Lung (tissue), 12 donors: ENCODE measurements around the gene MPPED1. TPM values are rescaled to one million over a fixed set of nuclear protein-coding genes. Genes with fewer than 3 reads are reported as not detected.

Experiments used
- ATAC-seq: fragments of 200-7000 bp; cut with Tn5 transposase; one replicate; pipeline ENCODE4 v1.9.1; 2020; ENCODE audit warnings: moderate number of reproducible peaks; ENCODE audit not compliant: insufficient read depth, low FRiP score
- DNase-seq, 3 donors: peaks; one replicate each; pipeline ENCODE4 v3.0.0-alpha.2; 2013 to 2017
- H3K27ac ChIP-seq, 2 donors: one replicate each; pipeline ENCODE4 v1.5.1; 2013; ENCODE audit warnings: mild to moderate bottlenecking in 2 of 2, moderate library complexity in 2 of 2, control low read depth in 1 of 2, inconsistent platforms in 1 of 2, low read depth in 1 of 2, low read length in 1 of 2
- H3K27me3 ChIP-seq, 3 donors: one replicate each; pipeline ENCODE4 v1.5.1; 2013; ENCODE audit warnings: low read length in 2 of 3; ENCODE audit not compliant: control insufficient read depth in 3 of 3, insufficient read depth in 3 of 3
- H3K36me3 ChIP-seq, 4 donors: one replicate each; pipeline ENCODE4 v1.5.1; 2013; ENCODE audit warnings: low read length in 4 of 4, mild to moderate bottlenecking in 1 of 4, moderate library complexity in 1 of 4; ENCODE audit not compliant: control insufficient read depth in 4 of 4, insufficient read depth in 4 of 4
- H3K4me1 ChIP-seq, 5 donors: one replicate each; pipeline ENCODE4 v1.5.1; 2013; ENCODE audit warnings: low read length in 5 of 5, mild to moderate bottlenecking in 2 of 5, moderate library complexity in 1 of 5; ENCODE audit not compliant: control insufficient read depth in 5 of 5, insufficient read depth in 5 of 5
- H3K4me3 ChIP-seq: one replicate; pipeline ENCODE4 v1.5.1; 2013; ENCODE audit warnings: mild to moderate bottlenecking, control low read depth, moderate library complexity
- H3K9ac ChIP-seq, 2 donors: one replicate each; pipeline ENCODE4 v1.5.1; 2013; ENCODE audit warnings: low read length in 2 of 2, control low read depth in 1 of 2; ENCODE audit not compliant: insufficient read depth in 1 of 2
- H3K9me3 ChIP-seq, 4 donors: one replicate each; pipeline ENCODE4 v1.5.1; 2013; ENCODE audit warnings: low read length in 3 of 4, mild to moderate bottlenecking in 1 of 4, moderate library complexity in 1 of 4; ENCODE audit not compliant: control insufficient read depth in 4 of 4, insufficient read depth in 3 of 4
- CTCF ChIP-seq: IDR thresholded peaks from 2 replicates; pipeline ENCODE4 v1.5.1; 2012; ENCODE audit warnings: mild to moderate bottlenecking; ENCODE audit errors: control extremely low read depth, extremely low read depth
- WGBS, 2 donors: extraction: QIAGEN DNeasy Blood & Tissue Kit; methylation state at CpG; one replicate each; pipeline ENCODE4 v1.1.7; 2013; 5-methylcytosine and 5-hydroxymethylcytosine counted together
- polyA plus RNA-seq, 2 donors: library from polyadenylated mRNA; stranded (reverse); fragments of 200-250 nt; gene quantifications; one replicate each; pipeline ENCODE4 v1.2.1, GENCODE V29; 2013
- total RNA-seq, 2 donors: library from RNA; depleted of rRNA in 1 of 2; stranded (reverse); fragments of >200 nt in 1 of 2; gene quantifications; one replicate each; pipeline ENCODE4 v1.2.1, GENCODE V29; 2014 to 2021
- donor health status: control.
- donor health status: control.
- donor health status: Bipolar disorder and iron deficiency.
- donor health status: healthy.
- donor health status: DM: yes; HTN: yes; CAD: no.

MPPED1 gene
- total and polyA plus RNA-seq, 4 donors = 0.05 to 0.65 TPM; not detected in 2

GRCh38 chr22:43390166-43390565, 21.6 kb upstream of the MPPED1 start:
- Histone ChIP-seq H3K36me3 (no peaks in the 10 kb centered on the region), H3K9me3 (no peaks in the 10 kb centered on the region), H3K9ac (no peak overlapping the region), H3K4me1 (peaks cover 0 to 3% (median 2%) of the 10 kb centered on the region in 5 donors), H3K27ac (no peak overlapping the region), H3K4me3 (no peak overlapping the region), H3K27me3 (peaks cover 0 to 9% (median 0%) of the 10 kb centered on the region in 3 donors)
- WGBS, 2 donors = 90 to 95% methylated on average over 3 of the region's 3 CpGs
- no peak for ATAC-seq
- TF ChIP-seq CTCF = no peak
- no peak for DNase-seq

GRCh38 chr22:43390872-43391271, 20.9 kb upstream of the MPPED1 start:
- Histone ChIP-seq H3K9ac (no peak overlapping the region), H3K36me3 (no peaks in the 10 kb centered on the region), H3K27me3 (peaks cover 0 to 9% (median 0%) of the 10 kb centered on the region in 3 donors), H3K27ac (no peak overlapping the region), H3K4me3 (no peak overlapping the region), H3K4me1 (peaks cover 0 to 3% (median under 1%) of the 10 kb centered on the region in 5 donors), H3K9me3 (no peaks in the 10 kb centered on the region)
- WGBS, 2 donors = 46 to 69% methylated on average over 4 of the region's 4 CpGs
- ATAC-seq (no peak), DNase-seq (no peak)
- TF ChIP-seq CTCF = no peak

- H3K9me3 ChIP-seq = no peaks in the 10 kb centered on the region
- ATAC-seq = no peak
- 72 to 77% methylated on average over 3 of the region's 3 CpGs for WGBS, 2 donors
- no peak overlapping the region for H3K4me3 ChIP-seq
- DNase-seq = no peak
- no peaks in the 10 kb centered on the region for H3K36me3 ChIP-seq
- peaks cover 0 to 3% (median 0%) of the 10 kb centered on the region in 5 donors for H3K4me1 ChIP-seq
- H3K27me3 ChIP-seq = peaks cover 0 to 9% (median 0%) of the 10 kb centered on the region in 3 donors
- no peak for TF ChIP-seq CTCF
- H3K27ac ChIP-seq = no peak overlapping the region
- no peak overlapping the region for H3K9ac ChIP-seq
Observed at GRCh38 chr22:43391306-43391705, 20.5 kb upstream of the MPPED1 start.

- WGBS, 2 donors = 88 to 91% methylated on average over 9 of the region's 9 CpGs
- DNase-seq = no peak
- H3K27ac ChIP-seq = no peak overlapping the region
- no peak for TF ChIP-seq CTCF
- no peaks in the 10 kb centered on the region for H3K9me3 ChIP-seq
- H3K36me3 ChIP-seq = no peaks in the 10 kb centered on the region
- ATAC-seq = no peak
- peaks cover 0 to 3% (median 0%) of the 10 kb centered on the region in 5 donors for H3K4me1 ChIP-seq
- peaks cover 0 to 3% (median 0%) of the 10 kb centered on the region in 3 donors for H3K27me3 ChIP-seq
- no peak overlapping the region for H3K4me3 ChIP-seq
- H3K9ac ChIP-seq = no peak overlapping the region
Observed at GRCh38 chr22:43392385-43392989, 19.3 kb upstream of the MPPED1 start.
